NCI-H748 (cell line): ENCODE data around the gene RTN4RL1.
"Not testable (repeated sequence)": the region's sequence is repeated elsewhere in the genome, so short reads cannot be mapped to it uniquely, and the experiment has no call there.

Source experiments
- DNase-seq: peaks from one replicate; lab custom pipeline; 2025; ENCODE audit not compliant: unreplicated experiment; lab: John Stamatoyannopoulos, UW

The RTN4RL1 gene

GRCh38 chr17:2027528-2028233, 2.5 kb upstream of the RTN4RL1 start:
- no peak for DNase-seq

GRCh38 chr17:2025622-2026309, 632 bp upstream of the RTN4RL1 start:
- DNase-seq = peak; percentile 75

- DNase-seq = peak; percentile 56
Measured at GRCh38 chr17:2024572-2025219, 438 bp downstream of the RTN4RL1 start.

GRCh38 chr17:2023692-2024571, 1.2 kb downstream of the RTN4RL1 start:
- peak; percentile 93 for DNase-seq

GRCh38 chr17:2023256-2023655, 1.9 kb downstream of the RTN4RL1 start:
- no peak for DNase-seq

GRCh38 chr17:2022647-2023240, 2.4 kb downstream of the RTN4RL1 start:
- DNase-seq = no peak

GRCh38 chr17:2020721-2021120, 4.4 kb downstream of the RTN4RL1 start:
- DNase-seq = no peak

GRCh38 chr17:2019723-2020122, 5.4 kb downstream of the RTN4RL1 start:
- no peak for DNase-seq

- peak; percentile 84 for DNase-seq
Measured at GRCh38 chr17:2018716-2019510, 6.2 kb downstream of the RTN4RL1 start.

GRCh38 chr17:2017274-2017941, 7.7 kb downstream of the RTN4RL1 start:
- DNase-seq = no peak

- no peak for DNase-seq
Measured at GRCh38 chr17:2016494-2016893, 8.6 kb downstream of the RTN4RL1 start.

GRCh38 chr17:2015314-2015713, 9.8 kb downstream of the RTN4RL1 start:
- DNase-seq = no peak

GRCh38 chr17:2013994-2014317, 11.2 kb downstream of the RTN4RL1 start:
- no peak for DNase-seq

GRCh38 chr17:2013220-2013993, 11.7 kb downstream of the RTN4RL1 start:
- not testable (repeated sequence) for DNase-seq

- no peak for DNase-seq
Measured at GRCh38 chr17:2012499-2012898, 12.6 kb downstream of the RTN4RL1 start.

- DNase-seq = no peak
Measured at GRCh38 chr17:2011411-2012371, 13.4 kb downstream of the RTN4RL1 start.

GRCh38 chr17:2009737-2010136, 15.4 kb downstream of the RTN4RL1 start:
- DNase-seq = no peak
